Left lung (tissue), 10 donors: ENCODE measurements around the gene DLG5. TPM values are rescaled to one million over a fixed set of nuclear protein-coding genes. Genes with fewer than 3 reads are reported as not detected.

Source experiments
- ATAC-seq: fragments of 200-7000 bp; cut with Tn5 transposase; one replicate; pipeline ENCODE4 v1.9.1; 2020; ENCODE audit warnings: moderate library complexity
- DNase-seq, 4 donors: peaks; one replicate each; pipeline ENCODE4 v3.0.0-alpha.2; 2013 to 2020
- H3K27ac ChIP-seq, 2 donors: fragments of 200-600 bp; sonication (generic) in 1 of 2; one replicate each; pipeline versions ENCODE4 v1.5.0 to v1.8.0; 2020 to 2021
- H3K27me3 ChIP-seq, 2 donors: fragments of 200-600 bp; sonication (generic) in 1 of 2; one replicate each; pipeline versions ENCODE4 v1.5.0 to v1.8.0; 2020 to 2021
- H3K36me3 ChIP-seq, 2 donors: fragments of 200-600 bp; sonication (generic) in 1 of 2; one replicate each; pipeline versions ENCODE4 v1.5.0 to v1.8.0; 2020 to 2021
- H3K4me1 ChIP-seq, 2 donors: fragments of 200-600 bp; one replicate each; pipeline ENCODE4 v1.8.0; 2021
- H3K4me3 ChIP-seq, 2 donors: fragments of 200-600 bp; sonication (generic) in 1 of 2; one replicate each; pipeline versions ENCODE4 v1.5.0 to v1.8.0; 2020 to 2021; ENCODE audit warnings: mild to moderate bottlenecking in 1 of 2
- H3K9me3 ChIP-seq, 2 donors: fragments of 200-600 bp; sonication (generic) in 1 of 2; one replicate each; pipeline versions ENCODE4 v1.5.0 to v1.8.0; 2020 to 2021
- intact Hi-C, 2 donors: fragments of 100-400 bp; cut with DNase I; formaldehyde crosslinking; loops; one replicate each; pipeline versions ENCODE4 v1.11.2 to v1.14.2; 2022
- polyA plus RNA-seq, 6 donors: library from polyadenylated mRNA; unstranded; fragments of 120-200 nt; gene quantifications; one replicate each; pipeline ENCODE4 v1.2.1, GENCODE V29; 2013; ENCODE audit not compliant: insufficient read length in 6 of 6
- total RNA-seq, 2 donors: library from RNA; stranded (reverse); fragmentation: NEBNext Ultra II Directional; extraction: Animal tissue kit (Norgen Biotek cat#: 25700); gene quantifications; one replicate each; pipeline ENCODE4 v1.2.1, GENCODE V29; 2021
- TF ChIP-seq, protein P1 (sequence below), 2 donors: fragments of 200-600 bp; sonication (generic) in 1 of 2; IDR thresholded peaks; one replicate each; pipeline versions ENCODE4 v1.5.0 to v1.8.0; 2021; ENCODE audit warnings: antibody characterized with exemption in 2 of 2
- donor health status: DM: no; HTN: yes; CAD: no.
- donor health status: DM: no; HTN: no; CAD: no.

Gene DLG5
- total and polyA plus RNA-seq, 8 donors: 17.0 to 53.4 (median 49.0) TPM

DNA sequence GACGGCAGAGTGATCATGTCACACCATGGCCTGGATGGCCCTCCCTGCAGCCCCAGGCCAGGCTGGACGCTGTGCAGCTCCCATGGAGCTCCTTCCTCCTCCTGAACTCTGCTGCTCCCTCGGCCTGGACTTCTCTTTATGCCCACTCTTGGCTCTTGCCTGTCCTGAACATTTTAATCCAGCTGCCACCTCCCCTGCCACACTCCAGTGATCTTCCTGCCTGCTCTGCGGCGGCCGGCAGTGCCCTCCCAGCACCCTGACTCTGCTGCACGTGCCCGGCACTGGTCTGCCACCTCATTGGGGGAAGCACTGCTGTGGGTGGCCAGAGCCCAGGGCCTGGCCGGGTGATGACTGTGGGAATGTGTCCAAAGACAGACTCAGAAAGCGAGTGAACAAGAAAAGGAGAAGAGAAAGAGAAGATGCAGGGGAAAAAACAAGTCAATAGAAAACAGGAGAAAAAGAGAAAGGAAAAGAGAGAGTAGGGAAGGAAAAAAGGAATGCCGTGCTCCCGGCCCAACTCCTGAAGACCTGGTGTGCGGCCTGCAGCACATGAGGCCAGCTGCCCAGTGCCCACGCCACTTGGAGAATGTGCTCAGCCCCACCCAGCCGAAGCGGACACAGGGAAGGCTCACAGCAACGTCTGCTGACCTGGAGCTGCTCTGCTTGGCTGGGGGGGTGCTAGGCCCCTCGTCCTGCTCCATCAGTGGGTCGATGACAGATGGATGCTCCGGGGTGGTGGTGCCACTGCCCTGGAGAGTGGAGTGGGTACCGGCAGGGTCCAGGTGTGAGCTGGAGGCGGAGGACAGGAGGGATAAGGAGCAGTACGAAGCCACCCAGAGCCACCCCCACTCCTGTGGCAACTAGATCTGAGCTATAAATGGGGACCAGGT is 115.9 kb downstream of the DLG5 start:
- DNase-seq: no peak
- Histone ChIP-seq H3K4me1 (no peaks in the 10 kb centered on the region), H3K27me3 (no peaks in the 10 kb centered on the region), H3K4me3 (no peak overlapping the region), H3K27ac (no peak overlapping the region), H3K9me3 (no peaks in the 10 kb centered on the region), H3K36me3 (peaks cover 0 to 86% of the 10 kb centered on the region in 2 donors)
- no peak for ATAC-seq
- intact Hi-C loops: no loop called here
- TF ChIP-seq, protein P1, sequence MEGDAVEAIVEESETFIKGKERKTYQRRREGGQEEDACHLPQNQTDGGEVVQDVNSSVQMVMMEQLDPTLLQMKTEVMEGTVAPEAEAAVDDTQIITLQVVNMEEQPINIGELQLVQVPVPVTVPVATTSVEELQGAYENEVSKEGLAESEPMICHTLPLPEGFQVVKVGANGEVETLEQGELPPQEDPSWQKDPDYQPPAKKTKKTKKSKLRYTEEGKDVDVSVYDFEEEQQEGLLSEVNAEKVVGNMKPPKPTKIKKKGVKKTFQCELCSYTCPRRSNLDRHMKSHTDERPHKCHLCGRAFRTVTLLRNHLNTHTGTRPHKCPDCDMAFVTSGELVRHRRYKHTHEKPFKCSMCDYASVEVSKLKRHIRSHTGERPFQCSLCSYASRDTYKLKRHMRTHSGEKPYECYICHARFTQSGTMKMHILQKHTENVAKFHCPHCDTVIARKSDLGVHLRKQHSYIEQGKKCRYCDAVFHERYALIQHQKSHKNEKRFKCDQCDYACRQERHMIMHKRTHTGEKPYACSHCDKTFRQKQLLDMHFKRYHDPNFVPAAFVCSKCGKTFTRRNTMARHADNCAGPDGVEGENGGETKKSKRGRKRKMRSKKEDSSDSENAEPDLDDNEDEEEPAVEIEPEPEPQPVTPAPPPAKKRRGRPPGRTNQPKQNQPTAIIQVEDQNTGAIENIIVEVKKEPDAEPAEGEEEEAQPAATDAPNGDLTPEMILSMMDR (IDR thresholded peaks at IDR 0.05): no peak

DNA sequence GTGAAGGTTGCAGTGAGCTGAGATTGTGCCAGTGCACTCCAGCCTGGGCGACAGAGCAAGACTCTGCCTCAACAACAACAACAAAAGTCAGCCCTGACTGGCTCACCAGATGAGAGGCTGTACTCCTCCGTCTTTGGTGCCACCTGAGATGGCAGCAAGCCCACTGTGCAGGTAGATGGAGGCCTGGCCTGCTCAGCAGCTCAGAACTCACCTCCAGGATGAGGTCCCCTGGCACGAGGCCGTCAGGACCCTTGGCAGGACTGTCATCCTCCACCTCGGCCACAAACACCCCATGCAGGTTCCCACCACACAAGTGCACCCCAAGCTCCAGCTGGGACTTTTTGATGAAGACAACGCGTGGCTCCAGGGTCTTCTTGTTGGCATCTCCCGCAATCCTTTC is 117.2 kb downstream of the DLG5 start:
- no peak for DNase-seq
- intact Hi-C loops: no loop called here
- Histone ChIP-seq H3K9me3 (no peaks in the 10 kb centered on the region), H3K27ac (no peak overlapping the region), H3K27me3 (no peaks in the 10 kb centered on the region), H3K4me3 (no peak overlapping the region), H3K4me1 (no peaks in the 10 kb centered on the region), H3K36me3 (peaks cover 0 to 91% of the 10 kb centered on the region in 2 donors)
- TF ChIP-seq, protein P1 (IDR thresholded peaks at IDR 0.05): no peak
- no peak for ATAC-seq

DNA sequence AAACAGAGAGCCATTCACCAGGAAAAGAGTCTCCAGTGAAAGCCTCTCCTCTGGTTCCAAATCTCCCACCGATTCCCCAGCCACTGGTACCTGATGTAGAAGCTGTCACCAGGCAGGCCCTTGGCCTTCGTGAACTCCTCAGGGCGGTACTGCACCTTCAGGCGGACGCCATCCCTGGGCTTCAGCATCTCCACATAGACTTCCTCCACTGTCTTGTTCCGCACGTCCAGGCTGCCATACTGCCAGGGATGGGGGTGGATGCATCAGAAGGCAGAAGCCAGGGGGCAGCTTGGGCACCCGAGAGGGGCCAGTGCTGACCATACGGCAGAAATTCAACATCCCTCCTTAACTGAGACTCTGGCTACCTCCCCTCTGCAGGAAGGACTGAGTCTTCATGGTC is 118.8 kb downstream of the DLG5 start:
- TF ChIP-seq, protein P1 (IDR thresholded peaks at IDR 0.05): no peak
- H3K9me3 ChIP-seq: no peaks in the 10 kb centered on the region
- H3K27ac ChIP-seq: no peak overlapping the region
- H3K36me3 ChIP-seq: peaks cover 0 to 83% of the 10 kb centered on the region in 2 donors
- H3K27me3 ChIP-seq: no peaks in the 10 kb centered on the region
- intact Hi-C loops: no loop called here
- no peaks in the 10 kb centered on the region for H3K4me1 ChIP-seq
- H3K4me3 ChIP-seq: no peak overlapping the region
- DNase-seq: no peak
- ATAC-seq: no peak

DNA sequence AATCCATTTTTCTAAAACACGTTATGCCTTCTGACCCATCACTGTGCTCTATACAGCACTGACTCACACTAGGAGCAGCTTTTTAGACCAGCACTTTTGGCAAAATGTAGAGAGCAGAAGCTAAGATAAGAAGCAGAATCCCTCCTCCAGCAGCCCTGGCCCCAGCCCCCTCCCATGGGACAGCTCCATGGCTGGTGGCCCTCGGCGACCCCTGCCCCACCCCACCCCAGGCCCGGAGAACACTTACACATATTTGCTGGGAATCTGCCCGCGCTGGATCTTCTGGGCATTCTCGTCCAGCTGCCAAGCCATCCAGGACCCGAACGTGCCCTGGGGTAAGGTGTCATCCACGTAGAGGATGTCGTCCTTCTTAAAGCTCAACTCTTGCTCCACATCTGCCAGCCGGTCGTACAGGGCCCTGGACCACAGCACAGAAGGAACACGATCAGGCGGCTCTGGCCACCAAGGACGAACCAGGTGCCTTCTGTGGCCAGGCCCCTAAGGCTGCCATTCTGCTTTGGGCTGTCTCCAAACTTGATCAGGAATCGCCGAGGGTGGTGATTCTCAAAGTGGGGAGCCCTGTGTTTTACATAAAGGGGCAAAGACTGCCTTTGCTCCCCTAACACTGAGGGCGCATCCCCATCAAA is 119.9 kb downstream of the DLG5 start:
- Histone ChIP-seq H3K27me3 (no peaks in the 10 kb centered on the region), H3K4me3 (no peak overlapping the region), H3K36me3 (peaks cover 0 to 79% of the 10 kb centered on the region in 2 donors), H3K4me1 (no peaks in the 10 kb centered on the region), H3K9me3 (no peaks in the 10 kb centered on the region), H3K27ac (no peak overlapping the region)
- ATAC-seq (no peak), DNase-seq (no peak)
- intact Hi-C loops: no loop called here
- TF ChIP-seq, protein P1 (IDR thresholded peaks at IDR 0.05): no peak

DNA sequence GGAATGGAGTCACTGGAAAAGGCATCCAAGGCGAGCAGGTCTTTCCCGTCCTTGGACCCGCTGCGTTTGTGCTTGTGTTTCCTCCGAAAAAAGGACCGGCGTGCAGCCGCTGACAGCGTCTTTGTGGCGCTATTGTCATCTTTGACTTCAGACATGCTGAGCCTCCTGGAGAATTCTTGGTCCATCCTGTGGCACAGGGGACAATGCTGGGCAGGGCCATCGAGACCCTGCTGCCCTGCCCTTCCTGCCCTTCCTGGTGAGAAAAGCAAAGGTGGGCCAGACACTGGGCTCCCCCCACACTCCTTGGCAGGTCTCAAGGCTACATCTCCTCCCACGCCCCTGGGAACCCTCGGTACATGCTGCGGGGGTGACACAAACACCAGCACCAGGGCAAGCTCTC is 120.9 kb downstream of the DLG5 start:
- no peak overlapping the region for H3K27ac ChIP-seq
- peaks cover 0 to 70% of the 10 kb centered on the region in 2 donors for H3K36me3 ChIP-seq
- no peak overlapping the region for H3K4me3 ChIP-seq
- DNase-seq: no peak
- intact Hi-C loops: no loop called here
- no peaks in the 10 kb centered on the region for H3K4me1 ChIP-seq
- TF ChIP-seq, protein P1 (IDR thresholded peaks at IDR 0.05): no peak
- no peaks in the 10 kb centered on the region for H3K9me3 ChIP-seq
- no peaks in the 10 kb centered on the region for H3K27me3 ChIP-seq
- no peak for ATAC-seq
